GM12872 (cell line): Measurements from ENCODE around the gene ANK3.

ENCODE experiments used
- CTCF ChIP-seq: IDR thresholded peaks from 3 replicates; pipeline ENCODE4 v1.5.1; 2011; ENCODE audit warnings: low read depth, mild to moderate bottlenecking, low read length, moderate library complexity; ENCODE audit not compliant: insufficient read depth

Gene ANK3

GRCh38 chr10:60082744-60083344 lies 306.8 kb downstream of the ANK3 start:
- no peak for TF ChIP-seq CTCF

- no peak for TF ChIP-seq CTCF
Measured at GRCh38 chr10:60082341-60082740, 307.3 kb downstream of the ANK3 start.

GRCh38 chr10:60073781-60074656 lies 315.7 kb downstream of the ANK3 start:
- TF ChIP-seq CTCF, result 0 out of 3 replicates have a peak, but pooled peaks have one; percentile 15

- TF ChIP-seq CTCF, result no peak
Measured at GRCh38 chr10:60073397-60073780, 316.3 kb downstream of the ANK3 start.

GRCh38 chr10:60069311-60069710 lies 320.4 kb downstream of the ANK3 start:
- no peak for TF ChIP-seq CTCF

- no peak for TF ChIP-seq CTCF
Measured at GRCh38 chr10:60050366-60050765, 339.3 kb downstream of the ANK3 start.

- TF ChIP-seq CTCF, result no peak
Measured at GRCh38 chr10:60048091-60048501, 341.6 kb downstream of the ANK3 start.
